Activated T-cell treated with anti-CD3 and anti-CD28 coated beads, Interleukin-2, amount 50 U/mL, for 1 hour (primary cell): ENCODE data around the gene TMEM200A.
A peak's percentile ranks its signal among the peaks of the same experiment; 100 is the strongest.
"Not testable (repeated sequence)": the region's sequence is repeated elsewhere in the genome, so short reads cannot be mapped to it uniquely, and the experiment has no call there.

Experiments used
- DNase-seq: peaks from one replicate; pipeline ENCODE4 v3.0.0-alpha.2; 2020

TMEM200A gene

DNA sequence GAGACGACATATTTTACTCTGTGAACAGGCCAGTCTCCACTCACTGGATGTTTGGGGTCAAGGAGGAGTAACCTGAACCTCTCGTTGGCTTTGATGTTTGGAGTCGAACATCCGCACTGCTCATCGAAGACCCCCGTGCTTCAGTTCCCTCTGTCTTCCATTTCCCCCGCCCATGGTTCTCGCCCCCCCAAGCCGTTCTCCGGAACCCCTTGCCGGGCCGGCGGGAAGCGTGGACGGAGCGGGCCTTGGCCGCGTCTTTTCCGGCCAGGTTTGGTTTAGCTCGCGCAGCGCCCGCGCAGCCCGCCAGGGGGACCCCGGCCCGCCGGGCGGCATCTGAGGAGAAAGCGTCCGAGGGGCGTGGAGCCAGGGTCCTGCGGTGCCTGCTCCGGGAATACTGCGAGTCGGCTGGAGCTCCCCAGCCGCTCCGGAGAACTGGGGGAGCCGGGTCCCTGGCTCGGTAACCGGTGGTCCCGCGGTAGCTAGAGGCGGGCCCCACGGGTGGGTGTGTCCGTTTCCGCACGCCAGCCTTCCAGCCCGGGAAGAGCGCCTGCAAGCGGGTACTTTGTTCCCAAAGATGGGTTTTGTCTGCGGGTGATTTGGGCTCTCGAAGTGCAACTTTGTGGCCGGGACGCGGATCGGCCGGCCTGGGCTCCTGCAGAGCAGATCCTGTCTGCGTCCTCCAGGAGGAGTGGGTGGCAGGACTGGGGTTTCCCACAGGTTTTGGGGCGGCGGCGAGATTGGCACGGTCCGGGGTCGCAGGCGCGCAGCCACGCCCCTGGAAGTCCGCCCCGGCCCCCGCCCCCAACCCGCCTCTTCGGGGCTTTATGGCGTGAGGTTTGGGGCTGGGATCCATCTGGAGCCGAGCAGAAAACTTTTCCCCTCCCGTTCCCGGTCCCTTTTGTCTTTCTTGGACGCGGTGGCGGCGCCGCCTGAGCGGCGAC, at the start of gene TMEM200A:
TMEM200A (plus strand) TSS at position 852 of the 941 bp plus-strand sequence. CDS start 74,406 bp downstream, outside the sequence.
- DNase-seq, result peak; percentile 61

DNA sequence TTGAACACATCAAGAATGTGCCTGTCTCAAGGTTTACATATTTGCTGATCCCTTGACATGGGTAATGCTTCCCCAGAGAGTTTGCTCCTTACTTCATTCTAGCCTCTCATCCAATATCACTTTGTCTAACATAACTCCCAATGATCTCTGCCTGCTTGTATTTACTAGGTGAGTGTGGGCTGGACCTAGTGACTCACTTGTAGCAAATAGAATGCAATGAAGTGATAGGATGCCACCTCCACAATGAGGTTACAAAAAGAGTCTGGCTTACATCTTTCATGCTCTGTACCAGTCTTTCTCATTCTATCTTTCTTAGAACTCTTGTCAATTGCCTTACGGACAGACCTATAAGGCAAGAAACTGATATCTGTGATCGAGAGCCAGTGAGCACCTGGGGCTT, 44.9 kb upstream of the TMEM200A start:
- DNase-seq, result no peak

DNA sequence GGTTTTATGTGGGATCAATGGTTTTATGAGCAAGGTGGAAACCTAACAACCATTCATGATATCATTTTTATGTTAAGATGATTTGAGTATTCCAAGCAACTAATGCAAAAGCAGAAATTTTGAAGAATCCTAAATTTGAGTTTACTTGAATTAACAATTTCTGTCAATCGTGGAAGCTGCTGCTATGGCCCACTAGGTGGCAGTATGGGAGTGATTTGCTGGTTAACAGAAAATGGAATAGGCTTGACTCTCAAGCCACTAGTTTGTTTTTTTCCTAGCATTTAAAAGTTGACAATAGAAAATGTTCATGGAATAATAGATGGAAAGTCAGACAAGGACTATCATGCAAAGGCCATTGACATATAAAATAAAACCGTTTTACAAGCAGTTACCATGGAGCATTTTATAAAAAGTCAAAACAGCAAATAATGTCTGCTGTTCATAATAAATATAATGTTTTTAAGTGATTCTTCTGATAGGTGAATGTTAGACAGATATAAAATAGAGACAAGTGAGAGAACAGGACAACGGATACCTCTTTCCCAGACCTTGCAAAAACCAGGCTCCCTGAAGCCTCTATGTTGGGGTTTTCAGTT, 43.0 kb upstream of the TMEM200A start:
- peak; percentile 33 for DNase-seq

DNA sequence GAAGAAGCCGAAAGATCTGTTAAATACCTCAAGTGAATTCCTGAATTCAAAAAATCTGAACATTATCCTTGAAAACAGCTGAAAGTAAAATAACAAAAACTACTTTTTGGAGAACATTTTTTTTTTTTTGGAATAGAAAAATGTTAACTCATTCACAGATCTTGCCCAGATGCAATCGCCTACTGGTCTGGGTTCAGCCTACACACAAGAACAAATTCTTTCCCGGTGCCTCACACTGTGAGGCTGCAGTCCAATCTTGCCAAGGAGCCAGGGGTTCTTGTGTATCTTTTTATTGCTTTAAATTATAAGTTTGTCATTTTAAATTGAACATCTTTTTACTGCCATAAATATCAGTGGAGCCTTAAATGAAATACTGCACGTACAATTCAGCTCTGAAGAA, 41.2 kb upstream of the TMEM200A start:
- DNase-seq, result no peak

DNA sequence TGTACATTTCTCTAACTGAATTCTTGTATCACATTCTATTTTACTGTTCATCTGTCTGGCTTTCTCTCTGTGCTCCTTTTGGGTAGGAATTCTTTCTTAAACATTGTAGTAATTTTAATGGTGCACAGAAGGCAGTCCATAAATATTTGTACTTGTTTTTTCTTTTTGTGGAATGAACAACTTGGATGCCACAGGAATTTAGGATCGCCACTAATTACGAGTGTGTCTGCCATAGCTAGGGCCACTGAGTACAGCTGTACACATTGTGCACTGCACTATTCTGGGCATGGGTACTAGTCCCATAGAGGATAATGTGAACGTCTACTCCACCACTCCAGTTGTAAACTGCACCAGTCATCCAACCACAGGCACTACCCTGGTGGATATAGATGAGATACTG, 39.3 kb upstream of the TMEM200A start:
- no peak for DNase-seq

DNA sequence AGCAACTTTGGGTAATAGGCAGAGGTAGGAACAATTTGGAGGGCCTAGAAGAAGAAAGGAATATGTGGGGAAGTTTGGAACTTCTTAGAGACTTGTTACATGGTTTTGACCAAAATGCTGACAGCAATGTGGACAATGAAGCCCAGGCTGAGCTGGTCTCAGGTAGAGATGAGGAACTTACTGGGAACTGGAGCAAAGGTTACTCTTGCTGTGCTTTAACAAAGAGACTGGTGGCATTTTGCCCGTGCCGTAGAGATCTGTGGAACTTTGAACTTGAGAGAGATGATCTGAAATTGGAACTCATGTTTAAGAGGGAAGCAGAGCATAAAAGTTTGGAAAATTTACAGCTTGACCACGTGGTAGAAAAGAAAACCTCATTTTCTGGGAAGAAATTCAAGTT, 28.3 kb upstream of the TMEM200A start:
- DNase-seq, result no peak

DNA sequence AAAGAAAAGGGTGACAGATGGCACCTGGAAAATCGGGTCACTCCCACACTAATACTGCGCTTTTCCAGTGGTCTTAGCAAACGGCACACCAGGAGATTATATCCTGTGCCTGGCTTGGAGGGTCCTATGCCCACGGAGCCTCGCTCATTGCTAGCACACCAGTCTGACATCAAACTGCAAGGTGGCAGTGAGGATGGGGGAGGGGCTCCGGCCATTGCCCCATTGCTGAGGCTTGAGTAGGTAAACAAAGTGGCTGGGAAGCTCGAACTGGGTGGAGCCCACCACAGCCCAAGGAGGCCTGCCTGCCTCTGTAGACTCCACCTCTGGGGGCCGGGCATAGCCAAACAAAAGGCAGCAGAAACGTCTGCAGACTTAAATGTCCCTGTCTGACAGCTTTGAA, 19.5 kb upstream of the TMEM200A start:
- not testable (repeated sequence) for DNase-seq

DNA sequence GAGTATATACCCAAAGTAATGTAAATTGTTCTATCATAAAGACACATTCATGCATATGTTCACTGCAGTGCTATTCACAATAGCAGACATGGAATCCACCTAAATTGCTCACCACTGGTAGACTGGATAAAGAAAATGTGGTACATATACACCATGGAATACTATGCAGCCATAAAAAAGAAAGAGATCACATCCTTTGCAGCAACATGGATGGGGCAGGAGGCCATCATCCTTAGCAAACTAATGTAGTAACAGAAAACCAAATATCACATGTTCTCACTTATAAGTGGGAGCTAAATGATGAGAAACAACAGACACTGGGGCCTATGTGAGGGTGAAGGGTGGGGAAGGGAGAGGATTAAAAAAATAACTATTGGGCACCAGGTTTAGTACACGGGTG, 11.5 kb upstream of the TMEM200A start:
- DNase-seq, result no peak

DNA sequence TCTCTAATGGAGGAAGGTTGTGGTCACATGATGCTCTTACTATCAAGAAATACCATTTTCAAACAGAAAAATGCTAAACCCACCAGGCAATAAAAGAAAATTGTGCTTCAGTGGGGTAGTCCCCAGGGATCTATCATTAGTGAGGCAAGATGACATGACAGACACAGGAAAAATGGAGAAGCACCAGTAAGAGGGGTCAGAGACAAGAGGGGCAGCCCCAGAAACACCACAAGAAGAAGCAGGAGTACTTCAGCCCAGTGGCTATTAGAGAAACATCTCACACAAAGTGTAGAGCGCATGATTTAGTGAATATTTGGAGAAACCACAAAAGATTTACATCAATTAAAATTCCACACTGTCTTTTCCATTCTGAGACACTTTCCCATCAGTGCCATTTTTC, 10.2 kb upstream of the TMEM200A start:
- no peak for DNase-seq

DNA sequence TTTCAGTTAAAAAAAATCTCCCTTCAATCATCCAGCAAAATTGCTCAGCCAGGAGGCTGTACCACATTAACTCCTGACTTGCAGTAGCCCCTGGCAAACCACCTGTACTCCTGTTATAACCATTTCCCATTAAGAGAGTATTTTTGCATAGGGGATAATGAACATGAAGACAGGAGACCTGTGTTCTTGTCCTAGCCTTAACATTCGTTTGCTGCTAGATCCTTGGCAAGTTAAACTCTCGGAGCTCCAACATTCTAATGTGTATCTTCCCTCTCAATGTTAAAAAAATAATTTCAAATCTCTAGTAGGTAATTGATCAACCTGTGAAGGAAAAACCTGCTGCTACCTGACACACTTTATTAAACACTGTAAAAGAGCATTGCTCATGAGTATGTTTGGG, 8.4 kb upstream of the TMEM200A start:
- DNase-seq, result no peak

DNA sequence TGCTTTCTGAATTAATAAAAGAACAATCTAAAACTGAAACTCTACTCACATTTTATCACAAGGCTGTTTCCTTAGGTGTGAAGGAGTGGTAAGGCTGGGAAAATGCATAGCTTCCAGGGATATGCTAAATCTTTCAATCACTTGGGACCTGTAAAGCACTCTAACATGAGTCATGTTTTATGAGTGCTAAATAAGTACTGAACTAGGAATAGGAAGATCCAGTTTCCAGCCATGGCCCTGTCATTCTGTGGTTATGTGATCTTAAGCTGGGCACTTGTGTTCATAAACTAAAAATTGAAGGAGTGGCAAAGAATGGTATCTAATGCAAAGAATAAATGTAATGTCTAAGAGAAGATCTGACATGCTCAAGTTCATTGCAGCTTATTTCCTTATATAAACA, 6.1 kb upstream of the TMEM200A start:
- no peak for DNase-seq

DNA sequence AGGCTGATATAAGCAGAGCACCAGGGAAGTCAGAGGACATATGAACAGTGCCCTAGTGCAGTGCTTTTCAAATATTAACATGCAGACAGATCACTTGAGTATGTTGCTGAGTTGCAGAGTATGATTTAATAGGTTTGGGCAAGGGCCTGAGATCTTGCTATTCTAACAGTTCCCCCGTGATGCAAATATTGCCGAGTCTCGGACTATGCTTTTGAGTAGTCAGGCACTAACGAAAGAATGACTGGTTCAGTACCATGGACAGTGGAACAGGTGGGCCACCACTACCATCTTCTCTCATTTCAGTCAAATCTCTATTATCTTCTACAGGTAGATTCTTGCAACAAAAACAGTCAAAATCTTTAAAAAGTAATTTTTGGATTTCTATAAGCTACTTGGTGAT, 3.7 kb upstream of the TMEM200A start:
- DNase-seq, result no peak

DNA sequence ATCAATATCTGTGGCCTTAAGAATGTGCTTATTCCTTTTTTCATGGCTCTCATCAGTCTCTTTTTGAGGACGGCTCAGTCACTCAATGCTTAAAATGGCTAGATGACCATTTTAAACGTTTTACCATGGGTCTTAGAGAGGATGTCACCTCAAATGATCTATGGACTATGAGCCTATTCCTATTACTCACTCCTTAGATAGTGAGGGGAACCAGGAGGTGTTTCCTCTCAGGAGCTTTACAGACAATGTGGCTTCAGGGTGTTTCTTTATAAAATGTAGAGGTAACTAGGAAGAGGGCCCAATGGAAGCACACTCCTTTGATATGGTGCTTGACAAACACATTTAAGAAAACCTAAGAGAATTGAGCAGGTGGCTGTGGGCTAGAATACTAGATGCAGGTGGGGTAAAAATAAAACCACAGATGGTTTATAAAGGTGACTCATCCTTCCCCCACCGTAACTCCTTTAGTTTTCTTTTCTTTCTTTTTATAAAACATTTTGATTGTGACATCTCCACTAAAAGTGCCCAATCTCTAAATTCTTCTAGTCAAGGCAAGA, 1.5 kb upstream of the TMEM200A start:
- DNase-seq, result no peak

DNA sequence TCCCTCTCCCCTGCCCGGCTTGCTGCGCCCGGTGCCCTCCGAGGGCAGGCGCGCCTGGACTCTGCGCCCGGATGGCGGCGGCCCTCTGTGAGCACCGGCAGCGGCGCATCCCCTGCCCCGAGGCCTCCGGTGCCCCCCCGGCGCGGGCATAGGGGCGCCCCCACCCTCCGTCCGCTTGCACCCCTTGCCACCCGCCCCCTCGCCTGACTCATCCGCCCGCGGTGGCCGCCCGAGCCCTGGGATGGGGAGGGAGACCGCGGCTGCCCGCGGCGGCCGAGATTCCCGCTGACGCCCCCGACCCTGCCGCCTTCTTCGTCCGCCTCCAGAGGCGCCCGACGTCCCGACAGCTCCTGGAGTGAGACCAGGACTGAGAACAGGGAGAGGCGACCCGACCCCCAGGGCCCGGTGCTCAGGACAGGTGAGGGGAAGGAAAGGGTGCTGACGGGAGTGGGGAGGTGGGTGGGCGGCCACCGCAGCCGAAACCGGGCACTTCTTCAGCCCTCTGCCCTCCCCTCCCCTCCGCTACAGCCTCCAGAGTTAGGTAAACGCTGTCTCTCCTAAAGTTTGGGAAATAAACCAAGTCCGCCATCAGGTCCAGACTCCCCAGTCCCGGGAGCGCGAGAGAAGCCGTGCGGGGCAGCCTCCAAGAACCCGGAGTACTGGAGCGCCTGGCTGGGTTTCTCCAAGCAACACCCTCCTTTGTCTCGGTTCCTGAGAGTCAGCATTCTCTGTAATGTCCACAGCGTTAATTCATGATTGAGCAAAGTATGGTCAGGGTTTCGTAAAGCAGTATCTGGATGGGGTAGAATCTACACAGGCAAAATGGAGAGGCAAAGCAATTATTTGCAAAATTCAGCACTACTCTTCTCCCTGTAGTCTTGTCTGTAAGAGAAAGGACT, 539 bp downstream of the TMEM200A start:
- DNase-seq, result peak; percentile 48

DNA sequence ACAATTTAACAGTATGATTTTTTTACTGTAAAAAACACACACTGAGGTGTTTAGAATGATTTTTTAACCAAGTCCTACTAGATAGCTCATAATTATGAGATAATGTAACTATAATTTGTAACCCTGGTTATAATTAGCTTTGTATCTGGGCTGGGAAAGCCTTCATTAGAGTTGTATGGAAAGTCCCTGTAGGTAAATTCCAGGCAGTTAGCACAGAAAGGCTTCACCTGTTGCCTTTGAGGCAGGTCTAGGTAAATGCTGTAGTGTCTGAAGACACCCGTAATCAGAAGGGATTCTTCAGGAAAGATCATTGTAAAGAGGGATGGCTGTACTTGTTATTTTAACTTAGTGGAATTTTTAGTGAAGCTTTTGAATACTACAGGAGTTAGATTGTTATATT, 1.9 kb downstream of the TMEM200A start:
- no peak for DNase-seq

DNA sequence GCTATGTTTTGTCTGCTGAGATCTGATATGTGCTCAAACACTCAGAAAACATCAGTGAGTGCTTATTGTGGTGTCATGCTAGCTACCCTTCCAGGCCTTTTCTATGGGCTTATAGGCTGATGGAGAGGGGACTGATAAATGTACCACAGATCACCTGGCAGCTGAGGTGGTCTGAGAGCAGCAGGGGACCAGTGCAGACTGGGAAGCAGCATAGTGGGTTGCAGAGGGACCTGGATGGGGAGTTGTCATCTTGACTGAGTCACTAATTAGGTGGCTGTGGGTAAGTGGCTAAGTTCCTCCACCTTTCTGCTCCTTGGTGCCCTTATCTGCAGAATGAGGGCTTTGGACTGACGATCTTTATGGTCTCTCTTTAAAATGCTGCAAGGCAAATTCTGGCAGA, 2.8 kb downstream of the TMEM200A start:
- no peak for DNase-seq

DNA sequence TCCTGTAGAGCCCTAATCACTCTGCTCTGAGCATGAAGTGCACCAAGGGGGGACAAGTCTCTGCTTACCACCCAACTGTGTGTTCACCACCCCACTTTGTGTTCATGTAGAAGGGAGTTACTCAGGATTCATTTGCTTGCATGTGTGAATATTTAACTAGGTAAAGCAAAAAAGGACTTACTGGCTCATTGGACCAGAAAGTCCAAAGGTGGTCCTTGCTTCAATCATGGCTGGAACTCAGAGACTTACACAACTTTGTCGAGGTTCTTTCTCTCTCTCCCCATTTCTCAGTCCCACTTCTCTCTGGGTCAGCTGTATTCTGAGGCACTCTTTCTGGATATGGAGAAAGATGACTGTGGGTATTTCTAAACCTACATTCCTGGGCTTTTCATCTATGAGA, 4.0 kb downstream of the TMEM200A start:
- DNase-seq, result no peak

DNA sequence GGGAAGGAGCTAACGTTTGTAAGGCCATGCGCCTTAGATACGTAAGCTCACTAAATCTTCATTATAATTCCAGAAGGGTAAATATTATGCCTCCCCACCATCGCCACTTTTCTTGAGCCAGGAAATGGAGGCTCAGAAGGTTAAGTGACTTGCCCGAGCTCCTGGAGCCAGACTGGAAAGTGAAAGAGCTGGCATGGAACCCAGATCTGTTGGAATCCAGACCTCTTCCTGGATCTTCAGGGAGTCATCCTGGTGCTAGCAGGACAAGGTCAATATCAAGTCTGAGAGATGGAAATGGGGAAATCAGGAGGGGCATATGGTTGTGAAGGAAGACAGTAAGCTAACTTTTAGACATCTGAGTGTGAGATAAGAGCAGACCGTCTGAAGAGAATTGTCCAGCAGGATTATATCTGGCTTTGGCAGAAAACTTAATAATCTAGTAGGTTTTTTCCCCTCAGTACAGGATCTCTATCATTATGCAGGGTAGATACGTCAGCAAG, 6.2 kb downstream of the TMEM200A start:
- DNase-seq, result no peak

DNA sequence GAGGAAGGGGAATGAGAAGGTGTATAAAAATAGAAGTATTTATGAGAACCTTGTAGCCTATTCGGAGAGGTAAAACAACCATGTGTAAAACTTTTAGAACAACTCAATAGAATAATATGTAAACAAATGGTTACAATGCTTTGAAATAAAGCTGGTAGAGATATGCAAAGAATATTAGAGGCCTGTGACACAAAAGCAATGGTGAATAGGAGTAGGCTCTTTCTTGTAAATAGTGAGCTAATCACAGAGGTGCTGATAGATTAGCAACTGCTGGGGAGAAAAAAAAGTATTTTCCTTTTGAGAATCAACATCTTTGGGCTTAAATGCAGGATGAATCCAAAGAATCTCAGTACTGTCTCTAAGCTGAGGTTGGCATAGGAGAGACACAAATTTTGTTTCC, 7.0 kb downstream of the TMEM200A start:
- no peak for DNase-seq

DNA sequence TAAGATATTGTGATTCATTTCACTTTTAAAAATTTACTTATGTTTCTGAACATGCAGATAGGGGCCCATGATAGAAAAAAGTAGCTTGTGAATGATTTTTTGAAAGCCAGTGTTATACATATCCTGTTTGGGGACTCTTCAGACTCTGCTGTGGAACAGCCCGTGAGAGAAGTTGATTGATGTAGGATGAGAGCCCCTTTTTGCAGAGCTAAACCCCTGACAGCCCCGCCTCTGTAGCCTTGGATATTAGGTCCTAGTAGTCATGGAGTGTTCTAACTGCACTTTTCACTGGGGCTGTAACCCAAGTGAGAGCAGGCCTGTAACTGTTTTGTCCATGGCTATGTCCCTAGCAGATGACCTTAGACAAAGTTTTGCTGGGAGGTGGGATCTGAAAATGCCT, 8.2 kb downstream of the TMEM200A start:
- DNase-seq, result no peak

DNA sequence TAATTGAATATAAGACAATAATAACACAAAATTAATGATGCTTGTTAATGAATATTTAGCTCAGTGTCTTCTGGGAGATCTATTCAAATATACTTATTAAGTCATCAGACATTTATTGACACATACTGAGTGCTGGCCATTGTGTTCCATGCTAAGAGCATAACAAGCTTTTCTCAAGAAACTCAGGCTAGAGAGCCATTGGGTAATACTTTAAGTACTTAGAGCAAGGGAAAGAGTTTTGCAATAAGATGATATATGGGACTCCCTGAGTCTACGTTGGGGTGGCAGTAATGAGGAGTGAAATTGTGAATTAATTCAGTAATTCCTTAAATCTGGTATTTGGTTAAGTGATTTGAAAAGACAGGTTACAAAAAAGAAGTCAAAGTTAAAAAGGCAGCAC, 11.1 kb downstream of the TMEM200A start:
- no peak for DNase-seq

DNA sequence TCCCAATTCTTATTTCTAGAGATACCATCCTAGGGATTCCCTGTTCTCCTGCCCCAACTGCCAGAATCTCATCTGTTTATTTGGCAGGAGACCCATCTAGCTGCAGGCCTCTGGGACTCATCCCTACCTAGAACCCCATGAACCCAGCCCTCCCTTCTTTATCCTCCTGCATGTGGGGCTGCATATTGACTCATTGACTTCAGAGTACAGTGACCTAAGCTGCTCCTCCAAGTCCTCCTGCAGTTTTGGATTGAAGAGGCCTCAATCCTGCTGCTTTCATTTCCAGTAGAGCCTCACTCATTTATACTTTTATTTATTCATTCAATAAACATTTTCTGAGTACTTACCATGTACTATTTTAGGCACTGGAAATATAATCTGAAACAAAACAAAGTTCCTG, 11.6 kb downstream of the TMEM200A start:
- DNase-seq, result no peak

DNA sequence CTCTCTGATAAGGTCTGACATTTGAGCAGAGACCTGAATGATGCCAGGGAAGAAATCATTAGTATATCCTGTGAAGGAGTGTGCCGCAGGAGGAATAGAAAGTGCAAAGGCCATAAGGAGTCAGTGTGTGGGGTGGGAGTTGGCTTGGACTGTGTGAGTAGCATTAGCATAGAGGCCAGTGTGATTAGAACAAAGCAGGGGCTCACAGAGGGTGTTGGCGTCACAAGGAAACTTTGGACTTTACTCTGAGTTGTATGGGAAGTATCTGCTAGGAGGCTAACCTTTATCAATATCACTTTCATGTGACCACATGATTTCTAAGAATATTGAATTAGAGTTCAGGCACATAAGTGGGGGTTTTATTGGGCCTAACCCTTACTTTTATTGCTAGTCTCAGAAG, 12.1 kb downstream of the TMEM200A start:
- DNase-seq, result no peak
